ENCODE data around the gene DNAH2.

DNA sequence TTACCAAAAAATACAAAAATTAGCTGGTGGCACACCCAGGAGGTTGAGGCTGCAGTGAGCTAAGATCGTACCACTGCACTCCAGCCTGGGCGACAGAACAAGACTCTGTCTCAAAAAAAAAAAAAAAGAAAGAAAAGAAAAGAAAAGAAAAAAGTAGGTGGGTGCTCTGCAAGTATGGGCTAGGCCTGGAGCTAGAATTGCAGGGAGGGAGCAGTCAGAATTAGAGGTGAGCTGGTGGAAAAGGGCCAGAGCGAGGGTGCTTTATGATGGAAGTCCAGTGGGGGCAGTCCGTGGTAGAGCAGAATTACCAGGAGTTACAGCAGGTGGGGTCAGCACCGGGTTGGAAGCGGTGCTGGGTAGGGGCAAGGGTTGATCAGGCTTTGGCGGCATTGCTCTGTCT lies 59.5 kb downstream of the DNAH2 start:
- TF ChIP-seq, protein P1, sequence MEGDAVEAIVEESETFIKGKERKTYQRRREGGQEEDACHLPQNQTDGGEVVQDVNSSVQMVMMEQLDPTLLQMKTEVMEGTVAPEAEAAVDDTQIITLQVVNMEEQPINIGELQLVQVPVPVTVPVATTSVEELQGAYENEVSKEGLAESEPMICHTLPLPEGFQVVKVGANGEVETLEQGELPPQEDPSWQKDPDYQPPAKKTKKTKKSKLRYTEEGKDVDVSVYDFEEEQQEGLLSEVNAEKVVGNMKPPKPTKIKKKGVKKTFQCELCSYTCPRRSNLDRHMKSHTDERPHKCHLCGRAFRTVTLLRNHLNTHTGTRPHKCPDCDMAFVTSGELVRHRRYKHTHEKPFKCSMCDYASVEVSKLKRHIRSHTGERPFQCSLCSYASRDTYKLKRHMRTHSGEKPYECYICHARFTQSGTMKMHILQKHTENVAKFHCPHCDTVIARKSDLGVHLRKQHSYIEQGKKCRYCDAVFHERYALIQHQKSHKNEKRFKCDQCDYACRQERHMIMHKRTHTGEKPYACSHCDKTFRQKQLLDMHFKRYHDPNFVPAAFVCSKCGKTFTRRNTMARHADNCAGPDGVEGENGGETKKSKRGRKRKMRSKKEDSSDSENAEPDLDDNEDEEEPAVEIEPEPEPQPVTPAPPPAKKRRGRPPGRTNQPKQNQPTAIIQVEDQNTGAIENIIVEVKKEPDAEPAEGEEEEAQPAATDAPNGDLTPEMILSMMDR (IDR thresholded peaks at IDR 0.05), result no peak
- TF ChIP-seq POLR2A (IDR thresholded peaks at IDR 0.05), result no peak
